Natural killer cell (primary cell): ENCODE results near the gene ACTRT2. TPM values are rescaled to one million over a fixed set of nuclear protein-coding genes. Genes with fewer than 3 reads are reported as not detected.

ENCODE experiments used
- ATAC-seq, 3 donors: fragments of 150-1000 bp in 2 of 3; fragments of 200-7000 bp in 1 of 3; cut with Tn5 transposase; 1 replicate in 1 of 3; 2 replicates in 2 of 3; pipeline ENCODE4 v1.10.0; 2021; ENCODE audit warnings: mild to moderate bottlenecking in 2 of 3, moderate library complexity in 2 of 3
- DNase-seq, 2 donors: peaks; one replicate each; pipeline versions ENCODE4 v3.0.0 to v3.0.0-alpha.2; 2013 to 2021; ENCODE audit warnings: mixed read lengths in 1 of 2
- H3K27ac ChIP-seq: one replicate; pipeline ENCODE4 v1.5.1; 2013; ENCODE audit warnings: mild to moderate bottlenecking, low read length
- H3K27me3 ChIP-seq: one replicate; pipeline ENCODE4 v1.6.1; 2013; ENCODE audit warnings: low read length; ENCODE audit not compliant: control insufficient read depth, insufficient read depth
- H3K36me3 ChIP-seq: one replicate; pipeline ENCODE4 v1.6.1; 2013; ENCODE audit warnings: low read length; ENCODE audit not compliant: control insufficient read depth, insufficient read depth
- H3K4me1 ChIP-seq: one replicate; pipeline ENCODE4 v1.6.1; 2013; ENCODE audit warnings: low read length; ENCODE audit not compliant: control insufficient read depth, insufficient read depth
- H3K4me3 ChIP-seq: one replicate; pipeline ENCODE4 v1.5.1; 2013; ENCODE audit warnings: low read length
- H3K9me3 ChIP-seq: one replicate; pipeline ENCODE4 v1.6.1; 2013; ENCODE audit warnings: low read length; ENCODE audit not compliant: control insufficient read depth, insufficient read depth
- H3K27ac Mint-ChIP-seq, 2 donors: one replicate each; pipeline ENCODE4 v1.8.0; 2022; ENCODE audit warnings: mild to moderate bottlenecking in 2 of 2, mixed read lengths in 2 of 2, moderate library complexity in 1 of 2
- H3K27me3 Mint-ChIP-seq, 2 donors: one replicate each; pipeline ENCODE4 v1.8.0; 2022; ENCODE audit warnings: low read depth in 2 of 2, mixed read lengths in 2 of 2
- H3K36me3 Mint-ChIP-seq: one replicate; pipeline ENCODE4 v1.8.0; 2022; ENCODE audit warnings: mixed read lengths
- H3K4me1 Mint-ChIP-seq, 2 donors: one replicate each; pipeline ENCODE4 v1.8.0; 2022; ENCODE audit warnings: mixed read lengths in 2 of 2
- H3K4me3 Mint-ChIP-seq: one replicate; pipeline ENCODE4 v1.8.0; 2022; ENCODE audit warnings: mild to moderate bottlenecking, moderate library complexity, mixed read lengths
- H3K9me3 Mint-ChIP-seq, 2 donors: one replicate each; pipeline ENCODE4 v1.8.0; 2022; ENCODE audit warnings: mixed read lengths in 2 of 2
- CTCF ChIP-seq: fragments of 200-600 bp; IDR thresholded peaks from one replicate; pipeline ENCODE4 v1.8.0; 2022; ENCODE audit warnings: antibody characterized with exemption
- WGBS: methylation state at CpG from one replicate; pipeline ENCODE4 v1.1.7; 2013; ENCODE audit warnings: missing lambda C conversion rate; ENCODE audit not compliant: insufficient coverage; 5-methylcytosine and 5-hydroxymethylcytosine counted together
- intact Hi-C: fragments of 100-400 bp; cut with micrococcal nuclease; formaldehyde crosslinking; loops from one replicate; pipeline ENCODE4 v1.14.2; 2022
- total RNA-seq, 4 donors: library from RNA; stranded (reverse); fragments of 120-200 nt in 1 of 4; gene quantifications; one replicate each; pipeline versions ENCODE4 v1.2.3 to v1.2.4, GENCODE V29; 2013 to 2022

ACTRT2 gene
- total RNA-seq, 3 donors from 2014 or later (not counting 1 experiment from before 2014, with no cell fraction given): not detected

- Mint-ChIP-seq H3K9me3 (no peaks in the 10 kb centered on the region), H3K27me3 (peaks cover 0 to 10% of the 10 kb centered on the region in 2 donors), H3K4me1 (no peaks in the 10 kb centered on the region), H3K27ac (no peak overlapping the region), H3K36me3 (no peaks in the 10 kb centered on the region), H3K4me3 (no peak overlapping the region)
- no peak overlapping the region for H3K27ac ChIP-seq
- intact Hi-C loops: no loop called here
- ATAC-seq (no peak), DNase-seq (no peak)
- H3K4me1 ChIP-seq: no peaks in the 10 kb centered on the region
- H3K27me3 ChIP-seq: no peaks in the 10 kb centered on the region
- no peaks in the 10 kb centered on the region for H3K36me3 ChIP-seq
- no peak for TF ChIP-seq CTCF
- H3K9me3 ChIP-seq: no peaks in the 10 kb centered on the region
- 88% methylated on average over 15 of the region's 15 CpGs for WGBS
- H3K4me3 ChIP-seq: no peak overlapping the region
Observed at GRCh38 chr1:3060601-3061551, 39.6 kb downstream of the ACTRT2 start.

- H3K27ac Mint-ChIP-seq: no peak overlapping the region
- H3K4me1 ChIP-seq: no peaks in the 10 kb centered on the region
- H3K27ac ChIP-seq: no peak overlapping the region
- no peaks in the 10 kb centered on the region for H3K9me3 ChIP-seq
- no peak overlapping the region for H3K4me3 Mint-ChIP-seq
- no peak for DNase-seq
- no peaks in the 10 kb centered on the region for H3K36me3 Mint-ChIP-seq
- no peak for ATAC-seq
- no peaks in the 10 kb centered on the region for H3K36me3 ChIP-seq
- TF ChIP-seq CTCF: no peak
- H3K4me3 ChIP-seq: no peak overlapping the region
- no peaks in the 10 kb centered on the region for H3K4me1 Mint-ChIP-seq
- peaks cover 0 to 13% of the 10 kb centered on the region in 2 donors for H3K27me3 Mint-ChIP-seq
- no peaks in the 10 kb centered on the region for H3K27me3 ChIP-seq
- WGBS: 84% methylated on average over 5 of the region's 5 CpGs
- H3K9me3 Mint-ChIP-seq: no peaks in the 10 kb centered on the region
- intact Hi-C loops: no loop called here
Observed at GRCh38 chr1:3061566-3061965, 40.3 kb downstream of the ACTRT2 start.

GRCh38 chr1:3061981-3062615 is 40.8 kb downstream of the ACTRT2 start:
- TF ChIP-seq CTCF: no peak
- H3K36me3 ChIP-seq: no peaks in the 10 kb centered on the region
- no peaks in the 10 kb centered on the region for H3K9me3 ChIP-seq
- no peak overlapping the region for H3K27ac ChIP-seq
- no peaks in the 10 kb centered on the region for H3K9me3 Mint-ChIP-seq
- no peaks in the 10 kb centered on the region for H3K4me1 ChIP-seq
- no peak for ATAC-seq
- WGBS: 93% methylated on average over 21 of the region's 21 CpGs
- no peak overlapping the region for H3K4me3 Mint-ChIP-seq
- no peak for DNase-seq
- H3K27me3 Mint-ChIP-seq: peaks cover 0 to 16% of the 10 kb centered on the region in 2 donors
- no peak overlapping the region for H3K27ac Mint-ChIP-seq
- no peak overlapping the region for H3K4me3 ChIP-seq
- intact Hi-C loops: no loop called here
- H3K36me3 Mint-ChIP-seq: no peaks in the 10 kb centered on the region
- H3K27me3 ChIP-seq: no peaks in the 10 kb centered on the region
- no peaks in the 10 kb centered on the region for H3K4me1 Mint-ChIP-seq
